Mammary epithelial cell (primary cell): ENCODE results near the gene COQ10A.

Source experiments
- CTCF ChIP-seq, 2 donors: IDR thresholded peaks in 1 of 2; conservative IDR thresholded peaks in 1 of 2; 2 replicates each; pipeline ENCODE4 v1.5.1; 2011 to 2012; ENCODE audit warnings: inconsistent platforms in 2 of 2, low read length in 2 of 2, mild to moderate bottlenecking in 2 of 2, control low read depth in 1 of 2, low read depth in 1 of 2; ENCODE audit not compliant: insufficient read depth in 1 of 2; ENCODE audit errors: extremely low read depth in 1 of 2
- EZH2 ChIP-seq: IDR thresholded peaks from 2 replicates; pipeline ENCODE4 v1.6.1; 2012; ENCODE audit warnings: low read length, inconsistent platforms, borderline replicate concordance

GRCh38 chr12:56278905-56279304 is 12.2 kb downstream of the COQ10A start:
- TF ChIP-seq CTCF (conservative IDR thresholded peaks at IDR 0.05 in 1 of 2, IDR thresholded peaks at IDR 0.05 in 1 of 2; ENCODE audit: extremely low read depth in 1 of 2, insufficient read depth in 1 of 2, low read depth in 1 of 2, low read length in 2 of 2), result no peak
- no peak for TF ChIP-seq EZH2
